H1 (cell line): ENCODE results near the gene ZNF385D. TPM values are rescaled to one million over a fixed set of nuclear protein-coding genes. Genes with fewer than 3 reads are reported as not detected.

Experiments used
- CTCF ChIA-PET: fragments of 300-600 bp; sonication (Branson Sonifier 250); formaldehyde crosslinking; loops from one replicate; lab custom pipeline; 2021; ENCODE audit not compliant: partially characterized antibody; lab: Charles Lee
- POLR2A ChIA-PET: fragments of 300-600 bp; sonication (Branson Sonifier 250); formaldehyde crosslinking; loops from one replicate; lab custom pipeline; 2021; ENCODE audit warnings: inconsistent platforms; ENCODE audit not compliant: partially characterized antibody; lab: Charles Lee
- DNase-seq, 2 experiments: peaks; one replicate each; pipeline versions ENCODE4 v3.0.0 to v3.0.0-alpha.2; 2010 to 2022; ENCODE audit warnings: low spot score in 2 of 2, low read depth in 1 of 2, mixed read lengths in 1 of 2
- FAIRE-seq: peaks from 2 replicates; lab custom pipeline; 2011; peaks lifted over from hg19 to GRCh38; lab: Jason Lieb, UNC
- H2AFZ ChIP-seq: 2 replicates; pipeline ENCODE4 v1.8.1; 2012; ENCODE audit warnings: low read length, inconsistent platforms
- H2AK5ac ChIP-seq: 2 replicates; pipeline ENCODE4 v1.6.1; 2013; ENCODE audit warnings: low read depth, low read length
- H2BK120ac ChIP-seq: replicated peaks from 2 replicates; pipeline ENCODE3; 2013; ENCODE audit warnings: low read depth, low read length, inconsistent platforms
- H2BK12ac ChIP-seq: 2 replicates; pipeline ENCODE4 v1.6.1; 2013; ENCODE audit warnings: low read depth, low read length
- H2BK15ac ChIP-seq: 2 replicates; pipeline ENCODE4 v1.6.1; 2013; ENCODE audit warnings: low read length
- H2BK20ac ChIP-seq: 2 replicates; pipeline ENCODE4 v1.6.1; 2013; ENCODE audit warnings: low read length
- H2BK5ac ChIP-seq: 2 replicates; pipeline ENCODE4 v1.6.1; 2013; ENCODE audit warnings: low read depth, low read length
- H3K14ac ChIP-seq: 2 replicates; pipeline ENCODE4 v1.6.1; 2013; ENCODE audit warnings: inconsistent platforms; ENCODE audit not compliant: insufficient read length
- H3K18ac ChIP-seq: 2 replicates; pipeline ENCODE4 v1.6.1; 2013; ENCODE audit warnings: low read length; ENCODE audit errors: extremely low read depth
- H3K23ac ChIP-seq: 2 replicates; pipeline ENCODE4 v1.6.1; 2013; ENCODE audit warnings: inconsistent platforms; ENCODE audit not compliant: insufficient read length
- H3K23me2 ChIP-seq: 2 replicates; pipeline ENCODE4 v1.6.1; 2013; ENCODE audit warnings: low read depth, low read length
- H3K27ac ChIP-seq: 2 replicates; pipeline ENCODE4 v1.6.1; 2011; ENCODE audit warnings: low read depth, low read length, inconsistent platforms
- H3K27me3 ChIP-seq, 4 experiments: replicated peaks in 1 of 4; 1 replicate in 1 of 4; 2 replicates in 3 of 4; pipeline versions ENCODE4 v1.6.1 to v1.8.1; 2011 to 2013; ENCODE audit warnings: low read length in 3 of 4, mild to moderate bottlenecking in 3 of 4, inconsistent platforms in 2 of 4, mixed read lengths in 2 of 4, moderate library complexity in 1 of 4; ENCODE audit not compliant: control insufficient read depth in 3 of 4, insufficient read depth in 3 of 4; ENCODE audit errors: extremely low read depth in 1 of 4
- H3K36me3 ChIP-seq, 4 experiments: 2 replicates each; pipeline versions ENCODE4 v1.6.1 to v1.8.1; 2011 to 2013; ENCODE audit warnings: mild to moderate bottlenecking in 4 of 4, low read length in 3 of 4, moderate library complexity in 2 of 4, control low read depth in 1 of 4, inconsistent platforms in 1 of 4; ENCODE audit not compliant: insufficient read depth in 4 of 4, control insufficient read depth in 2 of 4
- H3K4ac ChIP-seq: replicated peaks from 2 replicates; pipeline ENCODE3; 2013; ENCODE audit warnings: low read length, low read depth, mixed read lengths, inconsistent platforms; ENCODE audit not compliant: insufficient read length
- H3K4me1 ChIP-seq, 4 experiments: replicated peaks in 1 of 4; 1 replicate in 1 of 4; 2 replicates in 3 of 4; pipeline versions ENCODE4 v1.6.1 to v1.8.1; 2011 to 2013; ENCODE audit warnings: low read length in 3 of 4, inconsistent platforms in 2 of 4, mixed read lengths in 1 of 4; ENCODE audit not compliant: insufficient read depth in 4 of 4, control insufficient read depth in 3 of 4
- H3K4me2 ChIP-seq, 2 experiments: 2 replicates each; pipeline versions ENCODE4 v1.6.1 to v1.8.1; 2011 to 2013; ENCODE audit warnings: low read depth in 2 of 2, low read length in 2 of 2, control low read depth in 1 of 2, inconsistent platforms in 1 of 2, mild to moderate bottlenecking in 1 of 2; ENCODE audit not compliant: insufficient read depth in 1 of 2
- H3K4me3 ChIP-seq, 4 experiments: fragments of 200-600, 300-600 bp in 1 of 4; sonication (generic), shearing (Covaris generic), sonication (Bioruptor Twin) in 1 of 4; 2 replicates each; pipeline versions ENCODE4 v1.5.1 to v1.8.1; 2011 to 2016; ENCODE audit warnings: low read length in 4 of 4, low read depth in 3 of 4, control low read depth in 2 of 4, inconsistent platforms in 2 of 4, mild to moderate bottlenecking in 2 of 4, mixed read lengths in 1 of 4, moderate library complexity in 1 of 4; ENCODE audit not compliant: insufficient read depth in 2 of 4; ENCODE audit errors: extremely low read depth in 1 of 4
- H3K56ac ChIP-seq: replicated peaks from 2 replicates; pipeline ENCODE3; 2013; ENCODE audit warnings: low read depth, mild to moderate bottlenecking, mixed read lengths, low read length, inconsistent platforms; ENCODE audit not compliant: insufficient read length
- H3K79me1 ChIP-seq: 2 replicates; pipeline ENCODE4 v1.6.1; 2013; ENCODE audit warnings: low read depth, low read length, control low read depth
- H3K79me2 ChIP-seq, 2 experiments: 2 replicates each; pipeline versions ENCODE4 v1.6.1 to v1.8.1; 2012 to 2013; ENCODE audit warnings: low read length in 2 of 2, mild to moderate bottlenecking in 2 of 2, inconsistent platforms in 1 of 2; ENCODE audit not compliant: insufficient read depth in 2 of 2, control insufficient read depth in 1 of 2
- H3K9ac ChIP-seq, 4 experiments: replicated peaks in 1 of 4; 1 replicate in 1 of 4; 2 replicates in 3 of 4; pipeline versions ENCODE4 v1.6.1 to v1.8.1; 2011 to 2013; ENCODE audit warnings: low read depth in 3 of 4, low read length in 3 of 4, control low read depth in 2 of 4, mild to moderate bottlenecking in 2 of 4, moderate library complexity in 2 of 4, inconsistent platforms in 1 of 4; ENCODE audit errors: extremely low read depth in 1 of 4
- H3K9me3 ChIP-seq, 2 experiments: 2 replicates each; pipeline versions ENCODE4 v1.6.1 to v1.8.1; 2012 to 2013; ENCODE audit warnings: mild to moderate bottlenecking in 2 of 2, moderate library complexity in 2 of 2, control low read depth in 1 of 2, inconsistent platforms in 1 of 2, low read depth in 1 of 2, low read length in 1 of 2, mixed read lengths in 1 of 2; ENCODE audit not compliant: insufficient read depth in 2 of 2
- H4K20me1 ChIP-seq, 2 experiments: replicated peaks in 1 of 2; 2 replicates each; pipeline versions ENCODE3 to v1.8.1; 2011 to 2013; ENCODE audit warnings: inconsistent platforms in 2 of 2, low read length in 2 of 2, mild to moderate bottlenecking in 1 of 2; ENCODE audit not compliant: insufficient read depth in 2 of 2, control insufficient read depth in 1 of 2
- H4K5ac ChIP-seq: 2 replicates; pipeline ENCODE4 v1.6.1; 2013; ENCODE audit warnings: low read length, low read depth, mixed read lengths, inconsistent platforms; ENCODE audit not compliant: insufficient read length
- H4K8ac ChIP-seq: 2 replicates; pipeline ENCODE4 v1.8.0; 2013; ENCODE audit warnings: mild to moderate bottlenecking, moderate library complexity, low read length, inconsistent platforms; ENCODE audit not compliant: insufficient read depth; ENCODE audit errors: extremely low read depth
- H4K91ac ChIP-seq: replicated peaks from 2 replicates; pipeline ENCODE3; 2013; ENCODE audit warnings: low read length, mixed read lengths, inconsistent platforms; ENCODE audit not compliant: insufficient read length
- GABPA ChIP-seq: IDR thresholded peaks from 2 replicates; pipeline ENCODE4 v1.6.1; 2011; ENCODE audit warnings: mild to moderate bottlenecking, low read length, moderate library complexity, borderline replicate concordance; ENCODE audit not compliant: insufficient read depth
- WGBS, 2 experiments: shearing (Covaris generic) in 1 of 2; methylation state at CpG; one replicate each; pipeline versions ENCODE4 v1.1.6 to v1.1.7; 2013 to 2015; ENCODE audit warnings: low lambda C conversion rate in 2 of 2, mixed read lengths in 2 of 2, inconsistent platforms in 1 of 2, low coverage in 1 of 2, missing lambda C conversion rate in 1 of 2; ENCODE audit not compliant: insufficient replicate concordance in 2 of 2, insufficient coverage in 1 of 2, insufficient read length in 1 of 2; ENCODE audit errors: extremely low coverage in 1 of 2, missing lambda C conversion rate in 1 of 2; 5-methylcytosine and 5-hydroxymethylcytosine counted together
- polyA plus RNA-seq, 7 experiments: library from polyadenylated mRNA; depleted of rRNA in 3 of 7; stranded (reverse) in 5 of 7; unstranded in 2 of 7; fragments of >200 nt in 5 of 7; fragments of 200-250 nt in 2 of 7; gene quantifications; 1 replicate in 5 of 7; 2 replicates in 1 of 7; 4 replicates in 1 of 7; pipeline versions ENCODE4 v1.2.1 to v1.2.3, GENCODE V29; 2011 to 2013; ENCODE audit warnings: missing spikeins in 2 of 7, mixed read lengths in 2 of 7
- total RNA-seq: library from RNA; stranded (reverse); fragmentation: NEBNext Ultra II Directional; extraction: Animal tissue kit (Norgen Biotek cat#: 25700); gene quantifications from 2 replicates; pipeline ENCODE4 v1.2.1, GENCODE V29; 2021

Gene ZNF385D
- total and polyA plus RNA-seq, 2 of the 8 experiments (the other 6 are each of a cell fraction or from before 2014, with no cell fraction given) = 5.9 to 10.8 TPM

DNA sequence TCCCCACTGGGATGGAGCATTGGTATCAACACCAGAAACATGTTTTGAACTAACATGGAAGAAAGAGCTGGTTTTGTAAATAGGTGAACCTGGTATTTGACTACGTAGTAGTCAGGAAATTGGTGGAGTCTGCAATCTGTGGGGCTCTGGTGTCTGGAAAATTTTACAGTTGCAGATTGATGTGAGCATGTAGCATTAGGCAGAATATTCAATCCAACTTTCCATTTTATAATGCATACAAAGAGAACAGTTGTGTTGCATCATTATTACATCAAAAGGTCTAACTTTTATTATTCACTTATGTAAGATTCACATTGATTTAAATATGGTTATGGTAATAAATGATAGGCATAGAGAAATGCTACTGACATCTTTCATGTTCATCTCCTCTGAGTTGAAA is 340.0 kb downstream of the ZNF385D start:
- Histone ChIP-seq H3K4me1 (no peaks in the 10 kb centered on the region), H4K5ac (no peak overlapping the region), H4K8ac (no peak overlapping the region), H2BK120ac (no peak overlapping the region), H2BK15ac (no peak overlapping the region), H3K9me3 (no peaks in the 10 kb centered on the region; a peak in 1 of 4 replicates), H3K79me2 (no peaks in the 10 kb centered on the region), H3K9ac (no peak overlapping the region), H3K27ac (no peak overlapping the region), H3K27me3 (no peaks in the 10 kb centered on the region), H3K36me3 (no peaks in the 10 kb centered on the region), H3K23me2 (no peaks in the 10 kb centered on the region), H2BK20ac (no peak overlapping the region), H2BK12ac (no peak overlapping the region), H2BK5ac (no peak overlapping the region), H3K18ac (no peak overlapping the region), H3K4ac (no peak overlapping the region), H3K79me1 (no peaks in the 10 kb centered on the region), H3K4me3 (no peak overlapping the region), H4K91ac (no peak overlapping the region), H3K56ac (no peak overlapping the region), H2AK5ac (no peak overlapping the region), H2AFZ (no peak overlapping the region), H4K20me1 (no peaks in the 10 kb centered on the region), H3K14ac (no peak overlapping the region), H3K23ac (no peak overlapping the region), H3K4me2 (no peak overlapping the region)
- 93% methylated on average over 1 of the region's 1 CpG; no CpG with 5 or more reads in 1 of the 2 experiments for WGBS, 2 experiments
- no peak for TF ChIP-seq GABPA
- no peak for FAIRE-seq
- DNase-seq = no peak
- CTCF ChIA-PET = no interaction called here
- POLR2A ChIA-PET = no interaction called here
